NB4 (cell line): ENCODE data around the gene IGF2BP3.

ENCODE experiments used
- MYC ChIP-seq: IDR thresholded peaks from 2 replicates; pipeline ENCODE4 v1.6.1; 2011; ENCODE audit warnings: low read depth, low read length
- POLR2A ChIP-seq: IDR thresholded peaks from 2 replicates; pipeline ENCODE4 v1.6.1; 2011; ENCODE audit warnings: mild to moderate bottlenecking; ENCODE audit not compliant: insufficient read length; ENCODE audit errors: extremely low read depth
- TF ChIP-seq, protein P1 (sequence below): IDR thresholded peaks from one replicate; pipeline ENCODE4 v1.5.1; 2012; ENCODE audit warnings: low read depth, low read length
- TF ChIP-seq, protein P2 (sequence below): IDR thresholded peaks from 2 replicates; pipeline ENCODE4 v1.6.1; 2011; ENCODE audit warnings: low read depth, low read length

DNA sequence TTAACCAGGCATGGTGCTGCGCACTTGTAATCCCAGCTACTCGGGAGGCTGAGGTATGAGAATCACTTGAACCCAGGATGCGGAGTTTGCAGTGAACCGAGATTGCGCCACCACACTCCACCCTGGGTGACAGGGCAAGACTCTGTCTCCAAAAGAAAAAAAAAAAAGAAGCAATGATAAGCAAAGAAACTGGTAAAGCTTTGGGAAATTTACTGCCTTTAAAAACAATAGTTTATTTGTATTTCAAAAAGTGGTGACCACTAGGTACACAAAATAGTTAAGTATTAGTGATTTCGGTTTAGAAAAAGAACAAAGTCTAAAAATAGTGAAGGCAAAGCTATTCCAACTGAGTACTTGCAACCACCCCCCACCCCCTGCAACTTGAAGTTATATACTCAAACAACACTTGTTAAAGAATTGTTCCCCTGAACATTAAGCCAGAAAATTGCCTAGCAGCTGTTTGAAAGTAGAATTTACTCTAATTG lies 133.4 kb downstream of the IGF2BP3 start:
- TF ChIP-seq, protein P1, sequence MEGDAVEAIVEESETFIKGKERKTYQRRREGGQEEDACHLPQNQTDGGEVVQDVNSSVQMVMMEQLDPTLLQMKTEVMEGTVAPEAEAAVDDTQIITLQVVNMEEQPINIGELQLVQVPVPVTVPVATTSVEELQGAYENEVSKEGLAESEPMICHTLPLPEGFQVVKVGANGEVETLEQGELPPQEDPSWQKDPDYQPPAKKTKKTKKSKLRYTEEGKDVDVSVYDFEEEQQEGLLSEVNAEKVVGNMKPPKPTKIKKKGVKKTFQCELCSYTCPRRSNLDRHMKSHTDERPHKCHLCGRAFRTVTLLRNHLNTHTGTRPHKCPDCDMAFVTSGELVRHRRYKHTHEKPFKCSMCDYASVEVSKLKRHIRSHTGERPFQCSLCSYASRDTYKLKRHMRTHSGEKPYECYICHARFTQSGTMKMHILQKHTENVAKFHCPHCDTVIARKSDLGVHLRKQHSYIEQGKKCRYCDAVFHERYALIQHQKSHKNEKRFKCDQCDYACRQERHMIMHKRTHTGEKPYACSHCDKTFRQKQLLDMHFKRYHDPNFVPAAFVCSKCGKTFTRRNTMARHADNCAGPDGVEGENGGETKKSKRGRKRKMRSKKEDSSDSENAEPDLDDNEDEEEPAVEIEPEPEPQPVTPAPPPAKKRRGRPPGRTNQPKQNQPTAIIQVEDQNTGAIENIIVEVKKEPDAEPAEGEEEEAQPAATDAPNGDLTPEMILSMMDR, result no peak
- no peak for TF ChIP-seq POLR2A
- TF ChIP-seq MYC, result no peak
- TF ChIP-seq, protein P2, sequence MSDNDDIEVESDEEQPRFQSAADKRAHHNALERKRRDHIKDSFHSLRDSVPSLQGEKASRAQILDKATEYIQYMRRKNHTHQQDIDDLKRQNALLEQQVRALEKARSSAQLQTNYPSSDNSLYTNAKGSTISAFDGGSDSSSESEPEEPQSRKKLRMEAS, result no peak
